C1 segment of cervical spinal cord (tissue), 14 donors: ENCODE results near the gene MAEL.

Experiments
- DNase-seq, 14 donors: peaks; one replicate each; lab custom pipeline; 2025; lab: John Stamatoyannopoulos, UW

The MAEL gene

DNA sequence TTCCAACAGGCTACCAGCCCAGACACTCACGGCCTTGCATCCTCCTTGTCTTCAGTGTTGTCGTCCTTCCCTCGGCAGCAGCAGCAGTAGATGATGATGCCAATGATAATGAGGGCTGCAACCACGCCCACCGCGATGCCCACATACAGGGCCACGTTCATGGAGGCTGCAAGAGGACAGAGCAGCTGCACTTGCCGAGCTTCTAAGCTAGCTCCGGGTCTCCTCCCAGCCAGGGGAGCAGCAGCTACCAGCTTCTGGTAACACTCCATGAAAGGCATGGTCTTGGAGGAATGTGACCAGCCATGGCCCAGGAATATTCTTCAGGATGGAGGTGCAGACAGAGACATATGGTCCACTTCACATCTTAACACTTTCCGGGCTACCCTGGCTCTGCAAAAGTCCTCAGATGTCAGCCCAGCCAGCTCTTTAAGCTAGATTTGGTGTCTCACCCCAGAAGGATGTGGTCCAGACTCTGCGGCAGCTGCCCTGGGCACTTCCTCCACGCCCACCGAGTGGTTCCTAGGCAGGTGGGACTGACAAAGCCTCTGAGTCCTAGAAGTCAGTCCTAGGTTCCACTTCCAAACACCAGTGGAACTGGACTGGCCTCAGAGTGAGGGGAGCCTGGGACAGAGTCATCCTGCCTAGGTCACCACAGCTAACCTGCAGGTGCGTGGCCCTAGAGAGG is 66.0 kb downstream of the MAEL start:
- DNase-seq, result no peak

DNA sequence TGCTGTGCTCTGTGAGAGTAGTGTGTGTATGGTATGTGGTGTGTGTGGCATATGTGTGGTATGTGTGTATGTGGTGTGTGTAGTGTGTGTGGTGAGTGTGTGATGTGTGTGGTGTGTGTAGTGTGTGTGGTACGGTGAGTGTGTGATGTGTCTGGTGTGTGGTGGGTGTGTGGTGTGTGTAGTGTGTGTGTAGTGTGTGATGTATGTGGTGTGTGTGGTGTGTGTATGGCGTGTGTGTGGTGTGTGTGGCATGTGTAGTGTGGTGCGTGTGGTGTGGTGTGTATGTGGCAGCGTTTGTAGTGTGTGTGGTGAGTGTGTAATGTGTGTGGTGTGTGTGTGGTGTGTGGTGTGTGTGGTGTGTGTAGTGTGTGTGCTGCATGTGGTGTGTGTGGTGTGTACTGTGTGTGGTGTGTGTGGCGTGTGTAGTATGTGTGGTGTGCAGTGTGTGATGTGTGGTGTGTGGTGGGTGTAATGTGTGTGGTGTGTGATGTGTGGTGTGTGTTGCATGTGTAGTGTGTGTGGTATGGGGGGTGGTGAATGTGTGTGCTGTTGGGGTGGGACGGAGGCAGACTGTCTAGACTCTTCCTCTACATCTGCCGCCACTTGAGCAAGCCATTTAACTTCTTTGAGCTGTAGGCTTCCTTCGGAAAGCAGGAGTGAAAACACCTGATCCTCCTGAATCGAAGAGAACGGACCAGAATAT is 67.6 kb downstream of the MAEL start:
- DNase-seq, result no peak

DNA sequence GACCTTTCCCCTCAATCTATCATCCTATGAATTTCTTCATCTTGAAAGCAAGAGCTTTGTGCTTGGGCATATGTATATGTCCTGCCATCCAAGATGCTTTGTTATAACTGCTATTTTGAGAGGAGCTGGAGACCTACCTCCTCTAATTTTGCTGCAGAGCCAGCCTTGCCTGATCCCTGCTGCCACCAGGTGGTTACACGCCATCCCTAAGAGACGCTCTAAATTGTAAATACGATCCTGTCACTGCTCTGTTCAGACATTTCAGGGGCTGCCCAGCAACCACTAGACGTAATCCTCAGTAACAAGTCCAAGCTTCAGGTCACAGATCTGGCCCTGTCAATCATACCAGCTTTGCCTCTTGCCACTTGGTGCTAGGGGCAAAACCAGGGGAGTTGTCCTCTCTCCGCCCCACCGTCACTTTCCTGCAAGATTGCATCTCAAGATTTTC is 68.2 kb downstream of the MAEL start:
- peak in 5 of 14 donors; percentile 3 to 50 (median 13) for DNase-seq

DNA sequence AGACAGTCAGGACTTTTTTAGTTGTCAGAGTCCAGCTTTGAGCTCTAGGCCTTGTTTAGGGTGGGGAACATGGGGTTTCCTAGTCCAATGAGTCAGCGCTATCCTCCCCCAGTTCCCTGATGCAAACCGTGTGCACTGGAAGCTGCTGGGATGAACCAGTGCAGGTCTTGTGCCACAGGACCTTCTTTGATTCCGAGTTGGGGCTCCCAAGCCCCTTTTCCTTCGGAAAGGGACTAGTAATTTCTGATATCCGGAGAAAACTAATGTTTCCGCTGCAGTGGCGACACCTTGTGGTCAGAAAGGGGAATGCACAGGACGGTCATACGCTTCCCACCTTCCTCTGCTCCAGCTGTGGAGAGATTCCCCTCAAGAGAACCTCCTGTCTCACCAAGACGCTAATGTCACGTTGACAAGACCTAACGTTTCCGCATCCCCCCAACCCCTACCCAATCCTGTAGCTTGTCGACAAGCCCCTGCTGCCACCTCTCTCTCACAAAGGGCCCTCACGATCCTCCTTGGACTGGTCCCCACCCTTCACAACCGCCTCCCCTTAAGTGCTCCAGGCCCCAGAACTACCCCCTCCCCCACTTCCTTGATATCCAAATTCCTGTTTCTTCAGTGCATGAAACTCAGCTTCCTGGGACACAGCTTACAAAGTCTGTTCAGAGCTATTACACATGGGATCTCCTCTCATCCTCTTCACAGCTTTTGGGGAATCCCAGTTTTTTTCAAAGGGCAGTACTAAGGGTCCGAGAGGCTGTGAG is 70.1 kb downstream of the MAEL start:
- DNase-seq, result peak in 11 of 14 donors; percentile 7 to 65 (median 26)

DNA sequence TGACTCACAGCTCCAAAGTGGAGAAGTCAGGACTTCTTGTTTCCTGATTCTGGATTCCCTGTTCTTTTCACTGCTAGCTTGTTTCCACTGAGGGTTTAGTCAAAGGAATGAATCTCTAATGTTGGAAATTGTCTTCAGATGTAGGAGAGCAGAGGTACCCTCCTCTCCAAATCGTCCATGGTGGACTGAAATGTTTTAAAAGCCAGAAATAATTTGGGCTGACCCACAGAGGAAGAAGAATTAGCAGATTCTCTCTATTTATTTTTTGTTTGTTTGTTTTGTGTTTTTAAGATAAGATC is 70.7 kb downstream of the MAEL start:
- no peak for DNase-seq

DNA sequence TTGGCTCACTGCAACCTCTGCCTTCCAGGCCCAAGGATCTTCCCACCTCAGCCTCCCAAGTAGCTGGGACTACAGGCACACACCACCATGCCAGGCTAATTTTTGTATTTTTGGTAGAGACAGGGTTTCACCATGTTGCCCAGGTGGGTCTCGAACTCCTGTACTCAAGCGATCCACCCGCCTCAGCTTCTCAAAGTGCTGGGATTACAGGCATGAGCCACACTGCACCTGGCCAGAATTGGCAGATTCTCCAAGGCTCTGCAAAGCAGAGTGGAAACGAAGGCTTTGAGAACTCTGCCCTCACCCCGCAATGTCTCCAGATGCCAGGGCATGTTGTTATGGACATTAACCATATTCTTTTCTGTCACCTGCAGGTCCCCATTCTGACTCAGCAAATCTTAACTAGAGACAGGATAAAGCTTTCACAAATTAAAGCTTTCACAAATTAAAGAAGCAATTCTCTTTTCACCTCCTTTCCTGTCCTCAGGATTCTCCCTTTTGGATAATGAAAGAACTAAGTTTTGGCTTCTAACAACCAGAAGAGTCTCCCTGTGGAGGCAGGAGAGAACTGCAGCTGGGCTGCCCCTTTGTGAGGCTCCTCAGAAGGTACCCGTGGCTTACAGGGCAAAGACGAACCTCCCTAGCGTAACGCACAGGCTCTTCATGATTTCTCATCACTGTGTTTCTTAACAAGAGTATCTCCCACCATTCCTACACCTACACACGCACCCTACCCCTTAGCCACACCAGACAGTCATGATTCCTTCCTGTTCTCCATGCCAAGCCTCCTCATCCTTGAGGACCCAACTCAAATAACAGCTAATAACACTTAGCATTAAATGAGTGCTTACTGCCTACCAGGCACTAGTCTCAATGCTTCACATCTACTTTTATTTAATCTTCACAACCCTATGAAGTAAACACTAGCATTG is 71.3 kb downstream of the MAEL start:
- no peak for DNase-seq

DNA sequence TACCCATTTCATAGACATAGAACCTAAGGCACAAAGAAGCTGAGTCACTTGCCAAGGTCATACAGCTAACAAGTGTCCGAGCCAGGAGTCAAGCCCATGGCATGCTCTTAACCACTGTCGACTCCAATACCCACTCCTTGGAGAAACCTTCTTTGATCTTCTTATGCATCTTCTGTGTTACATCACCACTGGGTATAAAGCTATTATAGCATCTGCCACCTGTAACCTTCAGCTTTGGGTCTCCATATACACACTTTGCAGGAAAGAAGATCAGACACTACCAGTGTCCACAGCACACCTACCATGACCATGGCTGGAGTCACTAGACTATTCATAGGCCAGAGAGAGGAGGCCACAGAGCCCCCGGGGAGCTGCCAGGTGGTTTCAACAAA is 72.0 kb downstream of the MAEL start:
- no peak for DNase-seq

DNA sequence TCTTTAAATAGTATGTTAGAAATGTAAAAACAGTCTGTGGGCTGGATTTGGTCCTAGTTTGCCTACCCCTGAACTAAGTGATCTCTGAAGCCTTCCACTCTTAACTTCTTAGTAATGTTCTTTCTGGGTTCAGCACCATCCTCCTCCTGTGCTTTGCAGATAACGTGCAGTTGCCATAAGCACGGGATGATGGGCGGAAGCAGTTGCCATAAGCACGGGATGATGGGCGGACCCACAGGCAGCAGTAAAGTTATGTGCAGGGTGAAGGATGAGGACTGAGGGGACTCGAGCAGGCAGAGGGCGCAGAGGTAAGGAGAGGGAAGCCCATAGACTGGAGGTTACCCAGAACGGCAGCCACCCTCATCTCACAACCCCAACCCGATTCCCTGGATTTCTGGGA is 75.5 kb downstream of the MAEL start:
- no peak for DNase-seq

DNA sequence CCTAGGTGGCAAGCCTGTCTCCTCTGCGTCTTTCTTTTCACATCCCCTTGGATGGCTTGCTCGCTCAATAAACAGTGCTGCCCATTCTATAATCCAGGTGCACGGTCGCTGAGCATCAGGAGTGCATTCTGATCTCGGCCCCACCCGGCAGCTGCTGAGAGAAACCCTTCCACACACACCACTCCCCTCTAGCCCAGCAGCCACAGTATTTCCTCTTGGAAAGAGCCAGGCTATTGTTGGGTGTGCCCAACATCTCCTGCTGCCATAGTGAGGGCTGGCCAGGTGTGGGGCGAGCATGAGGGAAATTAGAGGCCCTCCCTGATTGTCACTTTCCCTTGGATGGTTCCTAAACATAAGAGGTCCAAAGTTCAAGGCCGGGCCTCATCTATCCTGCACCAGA is 76.4 kb downstream of the MAEL start:
- DNase-seq, result no peak

DNA sequence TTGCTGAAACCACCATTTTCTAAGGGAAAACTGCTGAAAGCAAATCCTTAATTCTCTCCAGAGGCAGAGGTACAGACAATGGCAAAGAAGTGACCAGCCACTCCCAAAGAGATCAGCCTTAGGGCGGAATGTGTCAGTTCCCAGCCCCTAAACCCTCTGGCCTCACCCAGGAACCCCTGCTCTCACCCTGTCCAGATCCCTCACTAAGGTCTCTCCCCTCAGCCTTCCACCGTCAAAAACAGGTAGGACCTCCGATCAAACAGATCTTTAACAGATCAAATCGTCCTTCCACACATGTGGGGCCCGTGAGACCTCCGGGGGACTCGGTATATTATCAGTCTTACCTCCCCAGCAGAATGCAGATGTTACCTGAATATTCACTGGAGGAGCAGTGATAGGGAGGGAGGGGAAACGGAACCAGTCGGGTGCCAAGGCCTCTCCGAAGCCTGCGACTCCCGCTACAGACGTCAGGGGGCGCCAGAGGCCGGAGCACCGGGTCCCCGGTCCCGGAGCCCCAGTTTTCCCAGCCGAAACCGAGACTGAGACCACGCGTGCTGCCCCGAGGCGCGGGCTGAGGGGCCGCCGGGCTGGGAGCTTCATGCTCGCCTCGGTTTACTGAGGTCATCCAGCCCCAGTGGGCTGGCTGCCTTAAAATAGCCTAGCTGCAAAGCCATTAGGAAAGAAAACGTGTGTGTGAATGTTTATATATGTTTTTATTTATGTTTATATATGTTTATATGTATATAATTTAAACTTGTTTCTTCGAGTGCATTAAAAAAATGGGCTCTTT is 77.4 kb downstream of the MAEL start:
- peak in 13 of 14 donors; percentile 16 to 84 (median 55) for DNase-seq

DNA sequence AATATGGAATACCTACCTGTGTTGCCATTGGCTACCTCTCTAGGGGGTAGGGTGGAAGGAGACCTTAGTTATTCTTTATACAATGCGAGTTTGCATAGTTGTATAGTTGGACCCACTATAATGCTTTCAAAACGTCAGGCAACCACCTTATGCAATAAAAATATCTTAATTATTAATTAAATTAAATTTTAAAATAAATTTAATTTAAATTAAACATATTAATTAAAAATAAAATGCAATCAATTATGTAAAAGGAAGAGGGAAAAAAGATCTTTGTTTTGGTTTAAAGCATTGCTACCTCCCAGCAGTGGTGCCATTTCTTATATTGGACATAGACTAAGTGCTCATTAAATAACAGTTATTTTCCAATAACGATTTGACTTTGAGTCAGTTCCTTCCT is 78.8 kb downstream of the MAEL start:
- no peak for DNase-seq

DNA sequence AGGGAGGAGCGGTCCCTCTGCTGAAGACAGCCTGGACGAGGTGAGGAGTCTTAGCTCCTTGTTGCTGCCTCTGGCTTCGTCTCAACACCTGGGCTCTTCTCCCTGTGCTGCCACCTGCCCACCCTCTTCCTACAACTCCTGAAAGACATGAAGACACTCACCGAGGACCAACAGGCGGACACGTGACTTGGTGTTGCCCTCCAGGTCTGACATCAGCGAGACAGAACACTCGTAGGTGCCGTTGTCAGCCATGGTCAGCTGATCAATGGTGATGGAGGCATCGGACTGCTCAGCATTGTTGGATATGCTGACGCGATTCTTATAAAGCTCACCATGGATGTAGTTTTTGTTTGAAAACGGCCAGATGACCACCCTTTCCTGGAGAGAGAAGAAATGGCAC is 79.7 kb downstream of the MAEL start:
- DNase-seq, result no peak

DNA sequence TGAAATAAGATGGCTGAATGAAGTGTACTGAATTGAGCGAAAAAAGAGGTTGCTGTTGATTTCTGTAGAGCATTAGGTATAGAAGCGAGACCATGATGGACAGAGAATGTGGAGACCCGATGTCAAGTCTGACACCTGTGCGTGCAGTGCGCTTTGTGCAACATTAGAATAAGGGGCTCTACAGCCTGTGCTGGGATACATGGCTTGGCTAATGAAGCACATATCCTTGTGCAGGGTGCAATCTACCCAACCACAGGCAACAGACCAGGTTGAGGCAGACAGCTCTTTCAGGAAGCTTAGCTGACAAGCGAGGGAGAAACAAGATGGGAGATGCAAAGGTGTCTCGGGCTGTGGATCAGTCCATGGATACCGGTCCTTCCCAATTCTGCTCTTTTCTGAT is 82.2 kb downstream of the MAEL start:
- DNase-seq, result no peak
